Spinal cord (tissue), 10 donors: ENCODE measurements around the gene SH2D1B. TPM values are rescaled to one million over a fixed set of nuclear protein-coding genes. Genes with fewer than 3 reads are reported as not detected.
"Not testable (repeated sequence)": the region's sequence is repeated elsewhere in the genome, so short reads cannot be mapped to it uniquely, and the experiment has no call there.

Source experiments
- DNase-seq, 6 donors: peaks; one replicate each; pipeline versions ENCODE4 v3.0.0 to v3.0.0-alpha.2; 2013 to 2015; ENCODE audit warnings: low spot score in 6 of 6, low read depth in 4 of 6
- H3K27ac ChIP-seq: one replicate; pipeline ENCODE4 v1.5.1; 2013; ENCODE audit warnings: low read depth, low read length, control low read depth
- H3K27me3 ChIP-seq: one replicate; pipeline ENCODE4 v1.6.1; 2013; ENCODE audit warnings: low read length; ENCODE audit not compliant: control insufficient read depth, insufficient read depth
- H3K36me3 ChIP-seq: one replicate; pipeline ENCODE4 v1.6.1; 2013; ENCODE audit warnings: low read length; ENCODE audit not compliant: control insufficient read depth, insufficient read depth
- H3K4me1 ChIP-seq: one replicate; pipeline ENCODE4 v1.6.1; 2013; ENCODE audit warnings: low read length; ENCODE audit not compliant: control insufficient read depth, insufficient read depth
- H3K4me3 ChIP-seq: one replicate; pipeline ENCODE4 v1.5.1; 2013; ENCODE audit warnings: low read depth, low read length, control low read depth
- H3K9me3 ChIP-seq: one replicate; pipeline ENCODE4 v1.6.1; 2013; ENCODE audit warnings: low read length; ENCODE audit not compliant: control insufficient read depth, insufficient read depth
- WGBS: methylation state at CpG from one replicate; pipeline ENCODE4 v1.1.5; 2013; ENCODE audit warnings: missing lambda C conversion rate; ENCODE audit not compliant: insufficient coverage; 5-methylcytosine and 5-hydroxymethylcytosine counted together
- polyA plus RNA-seq, 2 donors: library from polyadenylated mRNA; unstranded; fragments of 120-200 nt; gene quantifications; one replicate each; pipeline ENCODE4 v1.2.1, GENCODE V29; 2013; ENCODE audit not compliant: insufficient read length in 2 of 2
- total RNA-seq, 2 donors: library from RNA; depleted of rRNA in 1 of 2; stranded (reverse); fragments of 120-200 nt in 1 of 2; fragments of >200 nt in 1 of 2; gene quantifications; one replicate each; pipeline versions ENCODE4 v1.2.3 to v1.2.4, GENCODE V29; 2013 to 2014
- donor health status: healthy.

The SH2D1B gene
- total and polyA plus RNA-seq, 4 donors, result 0.10 to 0.17 TPM; not detected in 2

GRCh38 chr1:162421258-162422164 lies 9.6 kb upstream of the SH2D1B start:
- Histone ChIP-seq H3K27me3 (no peaks in the 10 kb centered on the region), H3K4me3 (no peak overlapping the region), H3K9me3 (peaks cover 2% of the 10 kb centered on the region), H3K27ac (no peak overlapping the region), H3K4me1 (no peaks in the 10 kb centered on the region), H3K36me3 (no peaks in the 10 kb centered on the region)
- DNase-seq, result no peak
- WGBS, result 50% methylated on average over 1 of the region's 5 CpGs

- peaks cover 2% of the 10 kb centered on the region for H3K9me3 ChIP-seq
- H3K27ac ChIP-seq, result no peak overlapping the region
- H3K4me1 ChIP-seq, result no peaks in the 10 kb centered on the region
- WGBS, result 100% methylated on average over 3 of the region's 3 CpGs
- no peak overlapping the region for H3K4me3 ChIP-seq
- DNase-seq, result no peak
- no peaks in the 10 kb centered on the region for H3K27me3 ChIP-seq
- no peaks in the 10 kb centered on the region for H3K36me3 ChIP-seq
Observed at GRCh38 chr1:162420120-162420519, 8.2 kb upstream of the SH2D1B start.

GRCh38 chr1:162419450-162419931 lies 7.6 kb upstream of the SH2D1B start:
- not testable (repeated sequence) for H3K36me3 ChIP-seq, H3K9me3 ChIP-seq, H3K4me1 ChIP-seq, DNase-seq, H3K27me3 ChIP-seq, H3K4me3 ChIP-seq, H3K27ac ChIP-seq
- 52% methylated on average over 5 of the region's 9 CpGs for WGBS

- 93% methylated on average over 3 of the region's 7 CpGs for WGBS
Observed at GRCh38 chr1:162418584-162418983, 6.6 kb upstream of the SH2D1B start.

GRCh38 chr1:162417650-162418049 lies 5.7 kb upstream of the SH2D1B start:
- Histone ChIP-seq H3K4me1 (no peaks in the 10 kb centered on the region), H3K27me3 (no peaks in the 10 kb centered on the region), H3K27ac (no peak overlapping the region), H3K9me3 (no peaks in the 10 kb centered on the region), H3K36me3 (no peaks in the 10 kb centered on the region), H3K4me3 (no peak overlapping the region)
- no peak for DNase-seq
- WGBS, result 100% methylated on average over 3 of the region's 7 CpGs

More at GRCh38 chr1:162418584-162418983, 6.6 kb upstream of the SH2D1B start:
- H3K9me3 ChIP-seq, H3K36me3 ChIP-seq, H3K27me3 ChIP-seq, H3K27ac ChIP-seq, H3K4me3 ChIP-seq, DNase-seq, H3K4me1 ChIP-seq: not testable (repeated sequence)

- Histone ChIP-seq H3K4me3 (no peak overlapping the region), H3K27ac (no peak overlapping the region), H3K9me3 (no peaks in the 10 kb centered on the region), H3K36me3 (no peaks in the 10 kb centered on the region), H3K27me3 (no peaks in the 10 kb centered on the region), H3K4me1 (no peaks in the 10 kb centered on the region)
- WGBS, result 100% methylated on average over 1 of the region's 2 CpGs
- DNase-seq, result no peak
Observed at GRCh38 chr1:162416909-162417308, 5.0 kb upstream of the SH2D1B start.

- Histone ChIP-seq H3K27me3 (no peaks in the 10 kb centered on the region), H3K27ac (no peak overlapping the region), H3K36me3 (no peaks in the 10 kb centered on the region), H3K4me1 (no peaks in the 10 kb centered on the region), H3K4me3 (no peak overlapping the region), H3K9me3 (no peaks in the 10 kb centered on the region)
- DNase-seq, result no peak
Observed at GRCh38 chr1:162416215-162416614, 4.3 kb upstream of the SH2D1B start.

- no peak overlapping the region for H3K27ac ChIP-seq
Observed at GRCh38 chr1:162407539-162407938, 4.4 kb downstream of the SH2D1B start.

GRCh38 chr1:162406811-162407210 lies 5.1 kb downstream of the SH2D1B start:
- Histone ChIP-seq H3K27me3 (no peaks in the 10 kb centered on the region), H3K4me1 (no peaks in the 10 kb centered on the region), H3K27ac (no peak overlapping the region), H3K36me3 (no peaks in the 10 kb centered on the region), H3K4me3 (no peak overlapping the region), H3K9me3 (no peaks in the 10 kb centered on the region)
- DNase-seq, result no peak
- WGBS, result no CpG with 5 or more reads among the region's 2 CpGs

More at GRCh38 chr1:162407539-162407938, 4.4 kb downstream of the SH2D1B start:
- H3K9me3 ChIP-seq, result no peaks in the 10 kb centered on the region
- H3K36me3 ChIP-seq, result no peaks in the 10 kb centered on the region
- H3K27me3 ChIP-seq, result no peaks in the 10 kb centered on the region
- H3K4me1 ChIP-seq, result no peaks in the 10 kb centered on the region
- WGBS, result no CpG with 5 or more reads among the region's 1 CpG
- DNase-seq, result no peak
- no peak overlapping the region for H3K4me3 ChIP-seq

GRCh38 chr1:162405800-162406199 lies 6.1 kb downstream of the SH2D1B start:
- Histone ChIP-seq H3K27me3 (no peaks in the 10 kb centered on the region), H3K4me1 (no peaks in the 10 kb centered on the region), H3K27ac (no peak overlapping the region), H3K36me3 (no peaks in the 10 kb centered on the region), H3K4me3 (no peak overlapping the region), H3K9me3 (no peaks in the 10 kb centered on the region)
- WGBS, result no CpG with 5 or more reads among the region's 5 CpGs
- no peak for DNase-seq
